ENCODE data around the gene CDC14A. TPM values are rescaled to one million over a fixed set of nuclear protein-coding genes. Genes with fewer than 3 reads are reported as not detected.
A peak's percentile ranks its signal among the peaks of the same experiment; 100 is the strongest.

CDC14A gene
- total and polyA plus RNA-seq, 2 donors: 3.9 to 29.1 TPM

DNA sequence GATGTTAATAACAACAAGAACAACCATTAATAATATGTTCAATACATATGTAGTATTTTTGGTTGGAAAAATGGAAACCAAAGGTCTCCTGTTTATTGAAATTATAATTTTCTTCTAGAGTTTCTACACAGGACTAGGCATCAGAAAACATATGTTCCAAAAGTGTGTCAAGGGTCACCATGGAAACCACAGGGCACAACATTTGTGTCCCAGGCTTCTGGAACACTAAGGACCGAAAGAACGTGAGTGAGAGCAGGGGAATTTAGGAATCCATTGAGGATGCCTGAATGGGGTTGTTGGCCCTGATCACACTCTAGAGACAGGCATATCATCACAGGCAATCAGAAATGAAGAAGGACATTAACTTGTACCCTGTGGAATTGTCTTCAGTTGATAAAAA lies 7.5 kb upstream of the CDC14A start:
- WGBS: 74% methylated on average over 2 of the region's 2 CpGs
- Histone ChIP-seq H3K4me1 (ENCODE audit: insufficient read depth) (no peaks in the 10 kb centered on the region), H3K36me3 (ENCODE audit: insufficient read depth) (no peaks in the 10 kb centered on the region), H3K27ac (ENCODE audit: low read depth) (no peak overlapping the region), H3K4me3 (ENCODE audit: low read depth, low read length) (no peak overlapping the region)
- no peak for DNase-seq (ENCODE audit: extremely low spot score)

DNA sequence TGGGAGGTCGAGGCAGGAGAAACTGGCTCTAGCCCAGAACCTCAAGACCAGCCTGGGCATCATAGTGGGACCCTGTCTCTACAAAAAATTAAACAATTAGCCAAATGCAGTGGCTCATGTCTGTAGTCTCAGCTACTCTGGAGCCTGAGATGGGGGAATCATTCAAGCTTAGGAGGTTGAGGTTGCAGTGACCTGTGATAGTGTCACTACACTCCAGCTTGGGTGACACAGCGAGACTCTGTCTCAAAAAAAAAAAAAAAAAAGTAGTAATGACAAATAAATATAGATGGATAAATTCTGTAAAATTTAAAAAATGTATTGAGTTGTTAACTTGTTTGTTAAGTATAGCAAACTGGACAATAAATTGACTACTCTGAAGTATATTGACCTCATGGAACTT lies 5.9 kb upstream of the CDC14A start:
- H3K4me1 ChIP-seq (ENCODE audit: insufficient read depth): no peaks in the 10 kb centered on the region
- H3K4me3 ChIP-seq (ENCODE audit: low read depth, low read length): no peak overlapping the region
- no peak overlapping the region for H3K27ac ChIP-seq (ENCODE audit: low read depth)
- 86% methylated on average over 2 of the region's 2 CpGs for WGBS
- DNase-seq (ENCODE audit: extremely low spot score): no peak
- no peaks in the 10 kb centered on the region for H3K36me3 ChIP-seq (ENCODE audit: insufficient read depth)

DNA sequence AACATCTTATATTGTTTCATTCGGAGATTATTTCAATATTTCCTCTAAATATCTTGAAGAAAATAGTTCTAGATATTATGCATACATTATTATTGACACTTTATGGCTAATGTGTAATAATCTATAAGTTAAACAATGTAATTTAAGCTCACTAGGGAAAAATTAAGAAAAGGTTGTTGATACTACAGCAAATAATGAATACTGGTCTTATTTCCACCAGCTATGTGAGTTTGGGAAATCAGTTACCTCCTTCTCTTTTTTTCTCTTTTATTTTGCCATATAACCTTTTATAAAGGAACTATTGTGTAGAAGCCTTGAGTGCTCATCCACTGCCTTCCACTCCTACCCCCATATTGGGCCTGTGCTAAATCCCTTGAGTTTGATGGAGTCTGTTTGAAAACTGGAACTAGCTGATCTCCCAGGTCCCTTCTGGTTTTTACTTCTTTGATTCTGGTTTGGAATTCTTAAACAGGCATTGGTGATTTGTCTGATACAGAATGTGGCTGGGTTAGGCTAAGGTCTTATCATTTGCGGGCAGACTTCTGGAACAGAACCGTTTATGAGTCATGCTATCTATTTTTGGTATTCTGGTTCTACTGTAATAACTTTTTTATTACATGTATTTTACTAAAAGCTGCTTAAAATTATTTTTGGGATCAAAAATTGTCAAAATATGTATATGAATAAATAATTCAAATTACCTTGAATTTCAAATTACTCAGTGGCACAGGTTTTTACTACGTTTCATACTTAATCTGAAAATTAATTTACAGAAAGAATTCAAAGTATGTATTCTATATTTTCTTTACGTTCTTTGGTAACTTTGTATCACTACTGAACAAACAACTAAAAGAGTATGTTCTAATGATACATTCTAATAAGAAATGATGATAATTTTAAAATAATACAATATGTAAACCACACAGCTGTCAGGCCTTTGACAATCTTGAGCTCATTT lies 5.0 kb upstream of the CDC14A start:
- WGBS: 68% methylated on average over 5 of the region's 5 CpGs
- DNase-seq (ENCODE audit: extremely low spot score): no peak
- Histone ChIP-seq H3K4me1 (ENCODE audit: insufficient read depth) (no peaks in the 10 kb centered on the region), H3K4me3 (ENCODE audit: low read depth, low read length) (no peak overlapping the region), H3K36me3 (ENCODE audit: insufficient read depth) (no peaks in the 10 kb centered on the region), H3K27ac (ENCODE audit: low read depth) (no peak overlapping the region)

DNA sequence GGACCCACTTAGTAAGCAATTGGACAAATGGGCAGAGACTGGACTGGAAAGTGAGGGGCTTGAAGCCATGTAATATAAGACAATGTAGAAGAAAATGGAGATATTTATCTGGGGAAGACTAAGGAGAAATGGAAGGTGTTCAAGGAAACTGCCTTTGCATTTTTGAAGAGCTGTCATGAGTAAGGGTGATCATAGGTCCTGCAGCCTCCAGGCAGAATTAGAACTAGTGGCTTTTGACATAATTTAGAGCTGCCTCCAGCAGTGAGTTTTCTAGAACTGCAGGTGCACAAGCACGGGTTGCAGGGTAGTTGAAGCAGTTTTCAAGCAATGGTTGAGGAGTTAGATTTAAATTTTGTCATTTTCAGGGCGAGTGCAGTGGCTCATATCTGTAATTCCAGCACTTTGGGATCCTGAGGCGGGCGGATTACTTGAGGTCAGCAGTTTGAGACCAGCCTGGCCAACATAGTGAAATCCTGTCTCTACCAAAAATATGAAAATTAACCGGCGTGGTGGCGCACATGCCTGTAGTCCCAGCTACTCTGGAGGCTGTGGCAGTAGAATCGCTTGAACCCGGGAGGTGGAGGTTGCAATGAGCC lies 3.7 kb upstream of the CDC14A start:
- Histone ChIP-seq H3K36me3 (ENCODE audit: insufficient read depth) (no peaks in the 10 kb centered on the region), H3K4me1 (ENCODE audit: insufficient read depth) (no peaks in the 10 kb centered on the region)

DNA sequence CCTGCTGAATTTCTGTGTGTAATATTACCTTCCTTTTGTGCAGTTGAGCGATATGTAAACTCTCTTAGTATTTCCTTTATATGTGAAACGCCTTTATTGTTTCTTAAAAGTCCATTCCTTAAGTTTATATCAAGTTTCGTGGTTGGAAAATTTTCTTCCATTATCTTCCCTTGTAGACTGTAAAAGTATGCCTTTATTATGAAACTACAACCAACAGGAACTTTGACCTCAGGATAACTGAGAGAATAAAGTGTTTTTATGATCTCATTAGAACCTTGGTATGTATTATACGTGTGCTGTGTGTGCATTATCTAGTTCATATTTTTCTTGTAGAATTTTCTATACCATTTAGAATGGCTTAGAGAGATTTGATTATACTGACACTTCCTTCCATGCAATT lies 3.1 kb upstream of the CDC14A start:
- Histone ChIP-seq H3K4me3 (ENCODE audit: low read depth, low read length) (no peak overlapping the region), H3K4me1 (ENCODE audit: insufficient read depth) (no peaks in the 10 kb centered on the region), H3K36me3 (ENCODE audit: insufficient read depth) (no peaks in the 10 kb centered on the region), H3K27ac (ENCODE audit: low read depth) (no peak overlapping the region)
- DNase-seq (ENCODE audit: extremely low spot score): no peak
- WGBS: 86% methylated on average over 4 of the region's 4 CpGs

More for the DNA sequence above, 3.7 kb upstream of the CDC14A start:
- Histone ChIP-seq H3K4me3 (ENCODE audit: low read depth, low read length) (no peak overlapping the region), H3K27ac (ENCODE audit: low read depth) (no peak overlapping the region)
- WGBS: 95% methylated on average over 9 of the region's 9 CpGs
- DNase-seq (ENCODE audit: extremely low spot score): no peak

DNA sequence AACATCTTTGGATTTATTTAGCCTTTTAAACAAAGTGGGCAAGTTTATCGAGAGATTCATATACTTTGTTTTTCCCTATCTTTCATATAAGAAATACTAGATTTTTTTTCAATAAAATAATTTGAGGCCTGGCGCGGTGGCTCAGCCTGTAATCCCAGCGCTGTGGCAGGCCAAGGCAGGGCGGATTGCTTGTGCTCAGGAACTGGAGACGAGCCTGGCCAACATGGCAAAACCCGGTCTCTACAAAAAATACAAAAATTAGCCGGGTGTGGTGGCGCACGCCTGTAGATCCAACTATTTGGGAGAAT lies 1.6 kb upstream of the CDC14A start:
- WGBS: 73% methylated on average over 10 of the region's 10 CpGs
- Histone ChIP-seq H3K4me1 (ENCODE audit: insufficient read depth) (no peaks in the 10 kb centered on the region), H3K27ac (ENCODE audit: low read depth) (peak overlapping the region; percentile 48), H3K4me3 (ENCODE audit: low read depth, low read length) (no peak overlapping the region), H3K36me3 (ENCODE audit: insufficient read depth) (no peaks in the 10 kb centered on the region)
- DNase-seq (ENCODE audit: extremely low spot score): no peak

DNA sequence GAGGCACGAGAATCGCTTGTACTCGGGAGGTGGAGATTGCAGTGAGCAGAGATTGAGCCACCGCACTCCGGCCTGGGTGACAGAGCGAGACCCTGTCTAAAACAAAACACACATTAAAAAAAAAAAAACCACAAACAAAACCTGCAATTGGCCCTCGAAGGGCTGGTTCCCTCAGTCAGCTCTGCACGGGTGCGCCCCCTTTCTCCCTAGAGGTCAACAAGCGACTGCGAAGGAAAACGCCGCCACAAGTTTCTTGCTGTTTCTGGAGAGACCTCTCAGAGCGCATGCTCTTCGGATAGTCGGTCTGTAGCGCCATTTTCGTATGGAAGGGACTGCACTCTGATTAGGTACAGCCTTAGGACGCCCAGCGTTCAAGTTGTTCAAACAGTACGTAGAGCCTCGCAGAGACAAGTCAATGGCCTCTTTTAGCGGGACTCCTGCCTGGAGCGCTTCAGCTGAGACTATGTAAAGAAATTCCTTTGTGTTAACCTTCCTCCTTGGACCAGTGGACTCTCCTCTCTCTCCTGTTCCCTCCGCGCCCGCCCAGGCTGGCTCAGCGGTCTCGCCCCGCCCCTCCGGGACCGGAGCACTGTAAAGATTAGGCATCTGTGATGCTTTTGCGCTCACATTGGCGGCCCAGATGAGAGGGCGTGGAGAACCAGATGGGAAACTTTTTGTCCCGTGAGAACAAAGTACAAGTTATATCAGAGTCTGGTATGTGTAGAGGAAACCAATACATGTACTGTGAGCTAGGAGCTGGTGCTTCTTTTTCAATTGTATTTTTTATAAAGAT lies 1.0 kb upstream of the CDC14A start:
- peak; percentile 90 for DNase-seq (ENCODE audit: extremely low spot score)
- peak overlapping the region; percentile 65 for H3K4me3 ChIP-seq (ENCODE audit: low read depth, low read length)
- no peaks in the 10 kb centered on the region for H3K36me3 ChIP-seq (ENCODE audit: insufficient read depth)
- peak overlapping the region; percentile 57 for H3K27ac ChIP-seq (ENCODE audit: low read depth)
- 2% methylated on average over 36 of the region's 36 CpGs for WGBS
- H3K4me1 ChIP-seq (ENCODE audit: insufficient read depth): no peaks in the 10 kb centered on the region

DNA sequence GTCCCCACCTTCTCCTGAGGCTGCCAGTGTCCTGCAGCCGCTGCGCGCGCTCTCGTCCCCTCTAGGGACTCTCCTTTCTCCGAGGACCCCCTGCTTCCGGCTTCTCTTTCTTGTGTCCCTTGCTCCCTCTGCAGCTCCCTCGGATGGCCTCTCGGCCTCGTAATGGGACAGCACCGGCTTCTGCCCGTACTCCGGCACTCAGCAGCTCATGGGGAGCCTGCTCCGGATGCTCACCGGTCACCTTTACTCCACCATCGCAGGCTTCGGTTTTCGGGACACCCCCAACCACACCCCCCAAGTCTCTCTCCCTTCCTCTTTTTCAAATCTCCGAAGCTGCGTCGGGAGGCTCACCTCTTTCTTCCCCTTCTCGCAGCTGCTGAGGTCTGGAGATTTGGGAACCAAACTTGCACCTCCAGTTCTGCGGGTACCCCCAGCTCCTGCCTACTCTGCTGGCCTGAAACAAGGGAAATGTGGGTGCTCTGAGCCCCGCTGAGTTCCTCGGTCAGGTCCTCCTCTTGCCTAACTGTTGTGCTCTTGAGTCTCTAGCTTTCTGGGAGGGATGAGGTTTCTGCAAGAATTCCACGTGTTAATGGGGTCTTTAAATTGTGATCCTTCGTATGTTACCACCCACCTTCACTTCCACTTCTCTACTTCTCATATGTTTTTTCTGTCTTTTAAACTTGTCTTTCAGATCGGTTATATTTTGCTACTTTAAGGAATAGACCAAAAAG lies 930 bp downstream of the CDC14A start:
- Histone ChIP-seq H3K4me1 (ENCODE audit: insufficient read depth) (no peaks in the 10 kb centered on the region), H3K36me3 (ENCODE audit: insufficient read depth) (no peaks in the 10 kb centered on the region), H3K4me3 (ENCODE audit: low read depth, low read length) (peak overlapping the region; percentile 65), H3K27ac (ENCODE audit: low read depth) (no peak overlapping the region)
- DNase-seq (ENCODE audit: extremely low spot score): no peak
- 1% methylated on average over 28 of the region's 28 CpGs for WGBS

DNA sequence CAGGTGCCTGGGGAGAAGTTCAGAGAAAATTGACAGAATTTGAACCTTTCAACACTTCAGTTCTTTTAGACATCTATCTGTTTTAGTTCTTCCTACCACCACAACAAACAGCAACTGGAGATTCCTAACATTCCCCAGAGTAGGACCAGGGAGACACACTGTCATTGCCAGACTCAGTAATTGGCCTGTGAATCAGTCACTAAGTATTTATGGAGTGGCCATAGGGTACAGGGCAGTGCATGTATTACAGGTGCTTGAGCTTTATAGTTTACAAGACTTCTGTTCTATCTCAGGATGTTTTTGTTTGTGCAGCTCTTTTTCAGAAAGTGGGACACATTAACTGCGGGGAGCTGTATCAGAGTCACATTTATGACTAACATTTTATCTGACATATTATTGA lies 1.7 kb downstream of the CDC14A start:
- Histone ChIP-seq H3K4me3 (ENCODE audit: low read depth, low read length) (peak overlapping the region; percentile 65), H3K36me3 (ENCODE audit: insufficient read depth) (no peaks in the 10 kb centered on the region), H3K27ac (ENCODE audit: low read depth) (no peak overlapping the region), H3K4me1 (ENCODE audit: insufficient read depth) (no peaks in the 10 kb centered on the region)
- no peak for DNase-seq (ENCODE audit: extremely low spot score)
- 71% methylated on average over 1 of the region's 1 CpG for WGBS

DNA sequence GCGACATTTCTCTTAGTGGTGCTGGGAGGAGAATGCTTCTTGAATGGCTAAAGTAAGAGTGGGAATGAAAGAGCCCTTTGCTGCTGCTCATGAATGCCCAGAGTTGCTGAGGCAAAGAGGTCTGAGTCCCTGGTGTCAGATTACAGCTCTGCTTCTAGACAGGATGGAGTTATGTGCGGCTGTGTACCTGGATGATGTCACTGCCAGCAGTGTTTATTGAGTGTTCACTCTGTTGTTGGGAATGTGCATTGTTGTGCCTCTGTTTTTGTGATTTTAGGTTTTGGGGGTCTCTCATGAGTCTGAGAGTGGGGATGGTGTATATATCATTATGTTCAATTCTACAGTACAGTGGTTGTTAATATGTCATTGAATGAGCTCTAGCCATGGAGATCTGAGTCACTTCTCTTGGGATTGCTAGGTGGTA lies 2.7 kb downstream of the CDC14A start:
- 68% methylated on average over 2 of the region's 2 CpGs for WGBS
- DNase-seq (ENCODE audit: extremely low spot score): peak; percentile 39
- no peaks in the 10 kb centered on the region for H3K4me1 ChIP-seq (ENCODE audit: insufficient read depth)
- H3K36me3 ChIP-seq (ENCODE audit: insufficient read depth): no peaks in the 10 kb centered on the region
- peak overlapping the region; percentile 5 for H3K4me3 ChIP-seq (ENCODE audit: low read depth, low read length)
- H3K27ac ChIP-seq (ENCODE audit: low read depth): no peak overlapping the region

DNA sequence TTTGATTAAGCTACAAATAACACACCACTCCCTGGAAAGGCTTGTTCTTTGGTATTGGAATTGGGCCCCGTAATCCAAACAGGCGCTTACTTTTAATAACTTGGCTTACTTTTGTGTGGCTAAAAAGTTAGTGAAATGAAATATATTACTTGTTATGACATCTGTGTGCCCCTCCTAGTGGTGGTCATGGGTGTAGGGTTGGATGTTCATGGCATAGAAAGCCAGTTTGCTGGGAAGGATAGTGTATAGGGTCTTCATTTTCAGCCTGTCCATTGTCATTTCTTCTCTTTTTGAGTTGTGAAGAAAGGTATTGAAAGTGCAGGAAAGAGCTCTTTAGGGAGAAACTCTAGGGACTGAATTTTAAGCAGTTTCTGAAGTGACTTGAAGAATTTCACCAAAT lies 5.9 kb downstream of the CDC14A start:
- Histone ChIP-seq H3K4me3 (ENCODE audit: low read depth, low read length) (no peak overlapping the region), H3K4me1 (ENCODE audit: insufficient read depth) (no peaks in the 10 kb centered on the region), H3K27ac (ENCODE audit: low read depth) (no peak overlapping the region), H3K36me3 (ENCODE audit: insufficient read depth) (no peaks in the 10 kb centered on the region)
- 38% methylated on average over 2 of the region's 2 CpGs for WGBS
- DNase-seq (ENCODE audit: extremely low spot score): no peak

DNA sequence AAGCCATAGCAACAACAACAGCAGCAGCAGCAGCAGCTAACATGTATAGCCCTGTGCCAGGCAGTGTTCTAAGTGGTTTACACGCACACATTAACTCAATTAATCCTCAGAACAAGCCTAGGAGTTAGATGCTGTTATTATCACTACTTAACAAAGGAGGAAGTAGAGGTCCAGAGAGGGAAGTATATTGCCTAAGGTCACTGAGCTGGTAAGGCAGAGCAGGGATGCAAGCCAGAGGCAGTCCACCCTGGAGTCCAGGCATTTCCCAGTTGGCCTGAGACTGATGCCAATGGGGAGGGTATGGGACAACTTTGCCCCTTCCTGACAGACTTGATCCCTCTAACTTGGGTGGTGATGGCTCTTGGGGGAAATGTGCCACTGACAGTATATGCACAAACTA lies 6.8 kb downstream of the CDC14A start:
- 71% methylated on average over 1 of the region's 1 CpG for WGBS
- Histone ChIP-seq H3K27ac (ENCODE audit: low read depth) (no peak overlapping the region), H3K4me1 (ENCODE audit: insufficient read depth) (no peaks in the 10 kb centered on the region), H3K4me3 (ENCODE audit: low read depth, low read length) (no peak overlapping the region), H3K36me3 (ENCODE audit: insufficient read depth) (no peaks in the 10 kb centered on the region)
- no peak for DNase-seq (ENCODE audit: extremely low spot score)

DNA sequence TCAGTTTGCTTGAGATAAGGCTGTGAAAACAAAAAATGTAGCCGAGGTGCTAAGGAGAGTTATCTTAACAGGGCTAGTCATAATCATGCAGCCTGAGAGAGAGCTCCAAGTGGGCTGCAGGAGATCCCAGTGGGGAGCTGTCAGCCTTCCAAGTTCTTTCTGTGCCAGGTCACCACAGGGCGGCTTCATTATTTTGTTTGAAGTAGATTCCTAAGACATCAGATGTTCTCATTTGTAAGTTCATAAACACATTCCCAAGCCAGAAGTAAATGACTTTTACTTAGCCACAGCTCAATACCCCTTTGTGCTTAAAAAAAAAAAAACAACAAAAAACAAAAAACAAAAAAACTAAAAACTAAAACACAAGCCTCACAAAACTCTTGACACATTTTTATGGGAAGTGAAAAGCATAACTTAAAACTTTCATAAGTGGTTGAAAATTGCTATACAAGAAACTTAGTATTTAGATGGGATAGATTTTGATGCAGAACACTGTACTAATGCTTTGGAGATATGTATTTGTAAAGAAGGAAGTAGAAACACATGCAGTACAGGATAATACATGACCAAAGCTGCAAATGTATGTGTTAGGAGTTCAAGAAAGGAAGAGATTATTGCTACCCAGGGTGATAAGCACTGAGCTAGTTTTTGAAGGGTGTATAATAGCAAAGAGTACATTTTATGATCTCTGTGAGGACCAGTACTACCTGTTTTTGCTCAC lies 8.6 kb downstream of the CDC14A start:
- Histone ChIP-seq H3K27ac (ENCODE audit: low read depth) (peak overlapping the region; percentile 65), H3K4me3 (ENCODE audit: low read depth, low read length) (no peak overlapping the region), H3K36me3 (ENCODE audit: insufficient read depth) (no peaks in the 10 kb centered on the region), H3K4me1 (ENCODE audit: insufficient read depth) (no peaks in the 10 kb centered on the region)
- DNase-seq (ENCODE audit: extremely low spot score): no peak
- WGBS: 11% methylated on average over 2 of the region's 2 CpGs
